ENCODE results near the gene KRTAP12-4. TPM values are rescaled to one million over a fixed set of nuclear protein-coding genes. Genes with fewer than 3 reads are reported as not detected.

Gene KRTAP12-4
- total and polyA plus RNA-seq, 4 donors, result not detected

GRCh38 chr21:44618909-44619308 is 35.5 kb downstream of the KRTAP12-4 start:
- ATAC-seq (ENCODE audit: low FRiP score) (no peak), DNase-seq (no peak)
- no peaks in the 10 kb centered on the region for H3K36me3 ChIP-seq (ENCODE audit: control insufficient read depth in 1 of 2, insufficient read depth in 2 of 2, low read length in 1 of 2)
- intact Hi-C loops (cut with DNase I), result no loop called here
- H3K4me1 ChIP-seq (ENCODE audit: control insufficient read depth in 1 of 2, insufficient read depth in 2 of 2, low read length in 2 of 2), result no peaks in the 10 kb centered on the region
- no peaks in the 10 kb centered on the region for H3K27me3 ChIP-seq (ENCODE audit: control insufficient read depth in 1 of 2, insufficient read depth in 2 of 2, low read length in 1 of 2)
- peaks cover 3% of the 10 kb centered on the region for H3K9me3 ChIP-seq (ENCODE audit: control insufficient read depth, low read length)
- no peak overlapping the region for H3K4me3 ChIP-seq (ENCODE audit: low read length in 2 of 2)
- WGBS, 2 donors, result 77 to 83% methylated on average over 3 of the region's 3 CpGs
- H3K27ac ChIP-seq (ENCODE audit: low read depth in 1 of 2, low read length in 2 of 2), result no peak overlapping the region

GRCh38 chr21:44618504-44618903 is 36.0 kb downstream of the KRTAP12-4 start:
- H3K27ac ChIP-seq (ENCODE audit: low read depth in 1 of 2, low read length in 2 of 2), result no peak overlapping the region
- no peaks in the 10 kb centered on the region for H3K27me3 ChIP-seq (ENCODE audit: control insufficient read depth in 1 of 2, insufficient read depth in 2 of 2, low read length in 1 of 2)
- DNase-seq, result peak in 1 of 2 donors; percentile 83
- H3K9me3 ChIP-seq (ENCODE audit: control insufficient read depth, low read length), result peaks cover 3% of the 10 kb centered on the region
- intact Hi-C loops (cut with DNase I), result no loop called here
- 37 to 40% methylated on average over 4 of the region's 4 CpGs for WGBS, 2 donors
- H3K36me3 ChIP-seq (ENCODE audit: control insufficient read depth in 1 of 2, insufficient read depth in 2 of 2, low read length in 1 of 2), result no peaks in the 10 kb centered on the region
- no peaks in the 10 kb centered on the region for H3K4me1 ChIP-seq (ENCODE audit: control insufficient read depth in 1 of 2, insufficient read depth in 2 of 2, low read length in 2 of 2)
- no peak overlapping the region for H3K4me3 ChIP-seq (ENCODE audit: low read length in 2 of 2)
- no peak for ATAC-seq (ENCODE audit: low FRiP score)

- no peaks in the 10 kb centered on the region for H3K9me3 ChIP-seq (ENCODE audit: control insufficient read depth, low read length)
- ATAC-seq (ENCODE audit: low FRiP score), result no peak
- WGBS, 2 donors, result 68 to 70% methylated on average over 8 of the region's 8 CpGs
- no peak overlapping the region for H3K4me3 ChIP-seq (ENCODE audit: low read length in 2 of 2)
- no peaks in the 10 kb centered on the region for H3K36me3 ChIP-seq (ENCODE audit: control insufficient read depth in 1 of 2, insufficient read depth in 2 of 2, low read length in 1 of 2)
- H3K27me3 ChIP-seq (ENCODE audit: control insufficient read depth in 1 of 2, insufficient read depth in 2 of 2, low read length in 1 of 2), result no peaks in the 10 kb centered on the region
- no peak overlapping the region for H3K27ac ChIP-seq (ENCODE audit: low read depth in 1 of 2, low read length in 2 of 2)
- H3K4me1 ChIP-seq (ENCODE audit: control insufficient read depth in 1 of 2, insufficient read depth in 2 of 2, low read length in 2 of 2), result no peaks in the 10 kb centered on the region
- no peak for DNase-seq
- intact Hi-C loops (cut with DNase I), result no loop called here
Observed at GRCh38 chr21:44617071-44617501, 37.4 kb downstream of the KRTAP12-4 start.

- 84 to 85% methylated on average over 16 of the region's 16 CpGs for WGBS, 2 donors
Observed at GRCh38 chr21:44616591-44616926, 37.9 kb downstream of the KRTAP12-4 start.

GRCh38 chr21:44615911-44616590 is 38.4 kb downstream of the KRTAP12-4 start:
- Histone ChIP-seq H3K4me3 (ENCODE audit: low read length in 2 of 2) (no peak overlapping the region), H3K27me3 (ENCODE audit: control insufficient read depth in 1 of 2, insufficient read depth in 2 of 2, low read length in 1 of 2) (no peaks in the 10 kb centered on the region), H3K9me3 (ENCODE audit: control insufficient read depth, low read length) (no peaks in the 10 kb centered on the region), H3K4me1 (ENCODE audit: control insufficient read depth in 1 of 2, insufficient read depth in 2 of 2, low read length in 2 of 2) (no peaks in the 10 kb centered on the region), H3K36me3 (ENCODE audit: control insufficient read depth in 1 of 2, insufficient read depth in 2 of 2, low read length in 1 of 2) (no peaks in the 10 kb centered on the region), H3K27ac (ENCODE audit: low read depth in 1 of 2, low read length in 2 of 2) (no peak overlapping the region)
- DNase-seq (peak in 1 of 2 donors; percentile 38), ATAC-seq (ENCODE audit: low FRiP score) (no peak)
- intact Hi-C loops (cut with DNase I), result no loop called here
- 82 to 83% methylated on average over 17 of the region's 17 CpGs for WGBS, 2 donors

More at GRCh38 chr21:44616591-44616926, 37.9 kb downstream of the KRTAP12-4 start:
- no peaks in the 10 kb centered on the region for H3K36me3 ChIP-seq (ENCODE audit: control insufficient read depth in 1 of 2, insufficient read depth in 2 of 2, low read length in 1 of 2)
- DNase-seq, result no peak
- intact Hi-C loops (cut with DNase I), result no loop called here
- no peaks in the 10 kb centered on the region for H3K4me1 ChIP-seq (ENCODE audit: control insufficient read depth in 1 of 2, insufficient read depth in 2 of 2, low read length in 2 of 2)
- no peak overlapping the region for H3K4me3 ChIP-seq (ENCODE audit: low read length in 2 of 2)
- no peaks in the 10 kb centered on the region for H3K27me3 ChIP-seq (ENCODE audit: control insufficient read depth in 1 of 2, insufficient read depth in 2 of 2, low read length in 1 of 2)
- H3K27ac ChIP-seq (ENCODE audit: low read depth in 1 of 2, low read length in 2 of 2), result no peak overlapping the region
- no peak for ATAC-seq (ENCODE audit: low FRiP score)
- no peaks in the 10 kb centered on the region for H3K9me3 ChIP-seq (ENCODE audit: control insufficient read depth, low read length)

GRCh38 chr21:44615466-44615865 is 39.0 kb downstream of the KRTAP12-4 start:
- Histone ChIP-seq H3K4me3 (ENCODE audit: low read length in 2 of 2) (no peak overlapping the region), H3K36me3 (ENCODE audit: control insufficient read depth in 1 of 2, insufficient read depth in 2 of 2, low read length in 1 of 2) (no peaks in the 10 kb centered on the region), H3K27ac (ENCODE audit: low read depth in 1 of 2, low read length in 2 of 2) (no peak overlapping the region), H3K9me3 (ENCODE audit: control insufficient read depth, low read length) (peaks cover 1% of the 10 kb centered on the region), H3K4me1 (ENCODE audit: control insufficient read depth in 1 of 2, insufficient read depth in 2 of 2, low read length in 2 of 2) (no peaks in the 10 kb centered on the region), H3K27me3 (ENCODE audit: control insufficient read depth in 1 of 2, insufficient read depth in 2 of 2, low read length in 1 of 2) (no peaks in the 10 kb centered on the region)
- intact Hi-C loops (cut with DNase I), result no loop called here
- WGBS, 2 donors, result 86 to 88% methylated on average over 8 of the region's 8 CpGs
- ATAC-seq (ENCODE audit: low FRiP score) (no peak), DNase-seq (no peak)

GRCh38 chr21:44614961-44615391 is 39.5 kb downstream of the KRTAP12-4 start:
- Histone ChIP-seq H3K27me3 (ENCODE audit: control insufficient read depth in 1 of 2, insufficient read depth in 2 of 2, low read length in 1 of 2) (no peaks in the 10 kb centered on the region), H3K4me1 (ENCODE audit: control insufficient read depth in 1 of 2, insufficient read depth in 2 of 2, low read length in 2 of 2) (no peaks in the 10 kb centered on the region), H3K4me3 (ENCODE audit: low read length in 2 of 2) (no peak overlapping the region), H3K9me3 (ENCODE audit: control insufficient read depth, low read length) (peaks cover 3% of the 10 kb centered on the region), H3K36me3 (ENCODE audit: control insufficient read depth in 1 of 2, insufficient read depth in 2 of 2, low read length in 1 of 2) (no peaks in the 10 kb centered on the region), H3K27ac (ENCODE audit: low read depth in 1 of 2, low read length in 2 of 2) (no peak overlapping the region)
- 93% methylated on average over 28 of the region's 28 CpGs for WGBS, 2 donors
- ATAC-seq (ENCODE audit: low FRiP score), result no peak
- DNase-seq, result no peak
- intact Hi-C loops (cut with DNase I), result no loop called here

- H3K27me3 ChIP-seq (ENCODE audit: control insufficient read depth in 1 of 2, insufficient read depth in 2 of 2, low read length in 1 of 2), result no peaks in the 10 kb centered on the region
- H3K9me3 ChIP-seq (ENCODE audit: control insufficient read depth, low read length), result peaks cover 3% of the 10 kb centered on the region
- ATAC-seq (ENCODE audit: low FRiP score) (no peak), DNase-seq (no peak)
- H3K36me3 ChIP-seq (ENCODE audit: control insufficient read depth in 1 of 2, insufficient read depth in 2 of 2, low read length in 1 of 2), result no peaks in the 10 kb centered on the region
- no peaks in the 10 kb centered on the region for H3K4me1 ChIP-seq (ENCODE audit: control insufficient read depth in 1 of 2, insufficient read depth in 2 of 2, low read length in 2 of 2)
- intact Hi-C loops (cut with DNase I), result no loop called here
- H3K27ac ChIP-seq (ENCODE audit: low read depth in 1 of 2, low read length in 2 of 2), result no peak overlapping the region
- WGBS, 2 donors, result 87% methylated on average over 20 of the region's 20 CpGs
- no peak overlapping the region for H3K4me3 ChIP-seq (ENCODE audit: low read length in 2 of 2)
Observed at GRCh38 chr21:44614161-44614631, 40.3 kb downstream of the KRTAP12-4 start.

- DNase-seq (no peak), ATAC-seq (ENCODE audit: low FRiP score) (no peak)
- WGBS, 2 donors, result 90 to 92% methylated on average over 26 of the region's 26 CpGs
- H3K27ac ChIP-seq (ENCODE audit: low read depth in 1 of 2, low read length in 2 of 2), result no peak overlapping the region
- intact Hi-C loops (cut with DNase I), result no loop called here
- no peak overlapping the region for H3K4me3 ChIP-seq (ENCODE audit: low read length in 2 of 2)
- H3K27me3 ChIP-seq (ENCODE audit: control insufficient read depth in 1 of 2, insufficient read depth in 2 of 2, low read length in 1 of 2), result no peaks in the 10 kb centered on the region
- no peaks in the 10 kb centered on the region for H3K4me1 ChIP-seq (ENCODE audit: control insufficient read depth in 1 of 2, insufficient read depth in 2 of 2, low read length in 2 of 2)
- peaks cover 3% of the 10 kb centered on the region for H3K9me3 ChIP-seq (ENCODE audit: control insufficient read depth, low read length)
- no peaks in the 10 kb centered on the region for H3K36me3 ChIP-seq (ENCODE audit: control insufficient read depth in 1 of 2, insufficient read depth in 2 of 2, low read length in 1 of 2)
Observed at GRCh38 chr21:44613386-44614155, 40.9 kb downstream of the KRTAP12-4 start.

Measured in aorta (tissue), 5 donors.